Embryonic facial prominence (tissue), 1 donor: Measurements from ENCODE around the gene PRKCA.
A peak's percentile ranks its signal among the peaks of the same experiment; 100 is the strongest.
"Not testable (repeated sequence)": the region's sequence is repeated elsewhere in the genome, so short reads cannot be mapped to it uniquely, and the experiment has no call there.

Experiments used
- DNase-seq: peaks from one replicate; pipeline ENCODE4 v3.0.0-alpha.2; 2016; ENCODE audit errors: extremely low spot score

Gene PRKCA

DNA sequence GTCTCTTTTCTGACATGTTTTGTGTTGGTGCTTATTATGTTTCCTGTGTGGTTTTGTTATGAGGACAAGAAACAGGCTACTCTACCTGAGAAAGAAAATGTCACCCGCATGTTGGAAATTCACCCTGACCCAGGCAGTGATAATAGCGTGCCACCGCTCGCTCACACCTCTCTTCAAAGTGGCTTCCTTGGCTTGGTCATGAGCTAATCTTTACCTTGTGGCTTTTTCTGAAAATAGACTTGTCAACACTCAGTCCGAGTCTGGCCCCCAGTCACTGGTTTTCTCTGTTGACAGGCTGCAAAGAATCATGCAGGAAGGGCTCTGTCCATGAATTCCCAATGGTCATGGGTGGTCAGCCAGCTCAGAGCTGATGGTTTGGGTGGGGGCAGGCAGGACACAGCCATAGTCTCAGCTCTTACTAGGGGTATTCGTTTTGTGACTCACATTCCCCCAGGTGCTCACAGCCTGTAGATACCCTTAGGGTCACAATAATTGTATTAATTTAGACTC is 411.2 kb downstream of the PRKCA start:
- DNase-seq: no peak

- DNase-seq: no peak
These were observed 411.9 kb downstream of the PRKCA start for GRCh38 chr17:66714046-66715023.

- no peak for DNase-seq
These were observed 412.8 kb downstream of the PRKCA start for GRCh38 chr17:66715076-66715675.

- peak; percentile 65 for DNase-seq
These were observed 413.3 kb downstream of the PRKCA start for GRCh38 chr17:66715745-66716156.

DNA sequence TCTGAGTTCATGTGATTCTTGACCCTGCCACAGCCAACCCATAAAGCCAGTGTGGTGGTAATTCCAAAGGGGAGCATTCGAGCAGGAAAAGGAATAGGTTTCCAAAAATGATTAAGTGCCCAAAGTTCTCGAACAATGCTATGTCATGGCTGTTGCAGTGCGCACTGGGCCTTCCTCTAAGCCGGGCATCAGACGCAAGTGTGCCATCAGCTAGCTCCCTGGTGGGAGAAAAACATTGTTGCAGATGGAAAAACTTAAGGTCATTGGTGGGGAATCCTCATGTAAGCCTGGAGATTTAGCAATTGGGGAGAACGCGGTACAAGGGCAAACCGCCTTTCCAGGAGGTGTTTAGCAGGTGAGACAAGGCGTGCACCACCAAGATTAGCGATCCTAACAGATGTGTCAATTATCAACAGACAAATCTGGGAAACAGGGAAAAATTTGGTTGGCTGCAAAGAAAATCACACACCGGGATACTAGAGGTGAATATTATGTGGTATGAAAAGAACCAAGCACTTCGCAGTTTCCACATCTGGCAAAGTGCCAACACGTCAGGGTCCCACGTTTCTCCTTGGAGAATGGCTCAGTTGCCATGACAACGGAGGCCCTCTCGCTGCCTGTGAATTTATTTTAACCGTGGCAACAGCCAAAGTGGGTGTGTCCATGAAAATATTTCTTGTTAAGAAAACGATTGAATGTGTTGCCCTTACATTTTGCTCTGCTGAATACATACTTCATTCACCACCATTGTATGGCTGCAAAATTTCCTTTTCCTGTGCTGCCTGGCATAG is 414.0 kb downstream of the PRKCA start:
- DNase-seq: peak; percentile 68

DNA sequence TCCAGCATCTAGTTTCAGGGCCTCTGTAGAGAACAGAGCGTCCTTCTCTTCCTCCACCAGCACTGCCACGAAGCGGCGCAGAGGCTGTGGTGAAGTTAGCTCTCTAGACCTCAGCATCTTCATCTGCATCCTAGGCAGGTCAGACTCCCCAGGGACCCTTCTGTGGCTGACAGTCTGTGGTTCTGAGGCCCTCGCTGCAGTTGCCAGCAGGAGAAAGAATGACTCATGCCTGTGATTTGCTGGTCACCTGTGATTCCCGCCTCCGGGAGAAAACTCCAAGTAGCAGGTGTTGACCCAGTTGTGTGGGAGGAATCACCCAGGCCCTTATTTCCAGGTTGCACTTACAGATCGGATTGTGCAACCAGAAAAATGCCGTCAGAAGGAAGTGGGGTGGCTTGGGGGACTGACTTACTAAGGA is 415.2 kb downstream of the PRKCA start:
- no peak for DNase-seq

GRCh38 chr17:66720027-66720426 is 417.6 kb downstream of the PRKCA start:
- no peak for DNase-seq

- DNase-seq: no peak
These were observed 418.2 kb downstream of the PRKCA start for GRCh38 chr17:66720567-66720966.

- DNase-seq: no peak
These were observed 419.9 kb downstream of the PRKCA start for GRCh38 chr17:66722341-66722740.

GRCh38 chr17:66724581-66725341 is 422.3 kb downstream of the PRKCA start:
- no peak for DNase-seq

DNA sequence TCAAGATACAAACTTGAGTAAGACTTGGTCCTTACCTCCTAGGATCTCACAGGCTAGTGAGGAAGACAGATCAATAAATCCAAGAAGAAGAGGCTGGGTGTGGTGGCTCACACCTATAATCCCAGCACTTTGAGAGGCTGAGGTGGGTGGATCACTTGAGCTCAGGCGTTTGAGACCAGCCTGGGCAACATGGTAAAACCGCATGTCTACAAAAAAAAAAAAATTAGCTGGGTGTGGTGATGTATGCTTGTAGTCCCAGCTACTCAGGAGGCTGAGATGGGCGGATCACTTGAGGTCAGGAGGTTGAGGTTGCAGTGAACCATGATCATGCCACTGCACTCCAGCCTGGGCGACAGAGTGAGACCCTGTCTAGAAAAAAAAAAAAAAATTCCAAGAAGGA is 423.0 kb downstream of the PRKCA start:
- DNase-seq: not testable (repeated sequence)

DNA sequence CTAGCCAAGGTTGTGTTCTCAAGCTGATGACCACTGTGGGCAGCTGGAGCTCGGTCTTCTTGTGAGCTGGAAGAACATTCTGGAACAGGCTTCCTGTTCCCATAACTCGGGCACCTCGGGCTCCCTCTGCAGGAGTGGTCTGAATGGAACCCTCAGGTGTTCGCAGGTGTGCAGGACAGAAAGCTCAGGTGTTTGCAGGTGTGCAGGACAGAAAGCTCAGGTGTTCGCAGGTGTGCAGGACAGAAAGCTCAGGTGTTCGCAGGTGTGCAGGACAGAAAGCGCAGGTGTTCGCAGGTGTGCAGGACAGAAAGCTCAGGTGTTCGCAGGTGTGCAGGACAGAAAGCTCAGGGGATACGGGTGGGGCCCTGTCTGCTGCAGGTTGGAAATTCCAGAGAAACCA is 423.5 kb downstream of the PRKCA start:
- no peak for DNase-seq

DNA sequence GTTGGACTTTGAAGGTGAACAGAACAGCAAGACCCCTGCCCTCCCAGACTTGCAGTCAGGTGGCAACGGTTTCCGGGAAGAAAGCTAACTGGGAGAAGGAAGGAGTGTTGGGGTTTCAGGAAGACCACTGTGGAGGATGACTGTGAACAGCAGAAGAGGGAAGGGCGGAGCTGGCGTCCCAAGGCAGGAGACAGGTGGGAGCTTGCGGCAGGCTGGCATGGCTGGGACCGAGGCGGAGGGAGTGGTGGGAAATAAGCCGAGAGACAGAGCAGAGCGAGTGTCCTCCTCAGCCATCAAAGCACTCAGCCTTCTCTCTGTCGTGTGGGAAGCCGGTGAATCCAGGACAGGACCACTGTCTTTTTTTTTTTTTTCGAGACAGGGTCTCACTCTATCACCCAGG is 424.0 kb downstream of the PRKCA start:
- DNase-seq: no peak

GRCh38 chr17:66726846-66727245 is 424.4 kb downstream of the PRKCA start:
- no peak for DNase-seq

- peak; percentile 56 for DNase-seq
These were observed 425.5 kb downstream of the PRKCA start for GRCh38 chr17:66727634-66728570.

DNA sequence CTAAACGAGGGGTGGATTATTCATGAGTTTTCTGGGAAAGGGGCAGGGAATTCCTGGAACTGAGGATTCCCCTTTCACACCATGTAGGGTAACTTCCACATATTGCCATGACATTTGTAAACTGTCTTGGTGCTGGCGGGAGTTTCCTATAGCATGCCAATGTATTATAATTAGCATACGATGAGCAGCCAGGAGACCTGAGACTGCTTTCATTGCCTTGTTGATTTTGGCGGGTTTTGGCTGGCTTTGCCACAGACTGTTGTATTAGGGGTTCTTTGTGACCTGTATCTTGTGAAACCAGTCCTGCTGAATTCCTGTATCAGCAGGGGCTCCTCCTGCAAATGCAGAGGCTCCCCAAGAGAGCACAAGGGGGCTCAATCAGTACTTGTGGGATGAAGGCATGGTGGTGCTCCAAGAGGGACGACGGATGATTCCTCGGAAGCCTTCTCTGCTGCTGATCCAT is 428.1 kb downstream of the PRKCA start:
- no peak for DNase-seq

GRCh38 chr17:66733759-66734158 is 431.3 kb downstream of the PRKCA start:
- DNase-seq: no peak

- DNase-seq: no peak
These were observed 432.0 kb downstream of the PRKCA start for GRCh38 chr17:66734186-66734943.

GRCh38 chr17:66737524-66737923 is 435.1 kb downstream of the PRKCA start:
- DNase-seq: no peak
